DND-41 (cell line): ENCODE results near the gene CEACAM19.

Experiments used
- EZH2 ChIP-seq: IDR thresholded peaks from 3 replicates; pipeline ENCODE4 v1.6.1; 2012; ENCODE audit warnings: borderline replicate concordance, low read depth, mild to moderate bottlenecking, moderate library complexity, low read length, inconsistent platforms; ENCODE audit not compliant: severe bottlenecking
- TF ChIP-seq, protein P1 (sequence below): IDR thresholded peaks from 2 replicates; pipeline ENCODE4 v1.5.1; 2012; ENCODE audit warnings: borderline replicate concordance, low read length, moderate library complexity, mild to moderate bottlenecking; ENCODE audit not compliant: poor library complexity, severe bottlenecking; ENCODE audit errors: extremely low read depth

DNA sequence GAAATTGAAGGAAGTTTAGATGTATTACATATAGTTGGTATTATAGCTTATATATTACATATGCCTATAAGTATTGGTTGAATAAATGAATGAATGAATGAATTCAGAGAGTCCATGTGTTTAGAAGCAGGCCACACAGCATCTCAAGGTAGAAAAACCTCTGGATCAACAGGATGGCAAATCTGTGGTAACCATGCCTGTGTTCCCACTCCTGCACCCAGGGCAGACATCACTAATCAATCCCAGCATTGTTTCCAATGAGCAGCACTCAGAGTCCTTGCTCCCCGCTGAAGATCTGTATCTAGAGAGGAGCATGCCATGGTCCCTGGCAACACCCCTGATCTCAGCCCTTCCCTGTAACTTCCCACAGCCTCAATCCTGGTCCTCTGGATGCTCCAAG, 944 bp downstream of the CEACAM19 start:
- TF ChIP-seq, protein P1, sequence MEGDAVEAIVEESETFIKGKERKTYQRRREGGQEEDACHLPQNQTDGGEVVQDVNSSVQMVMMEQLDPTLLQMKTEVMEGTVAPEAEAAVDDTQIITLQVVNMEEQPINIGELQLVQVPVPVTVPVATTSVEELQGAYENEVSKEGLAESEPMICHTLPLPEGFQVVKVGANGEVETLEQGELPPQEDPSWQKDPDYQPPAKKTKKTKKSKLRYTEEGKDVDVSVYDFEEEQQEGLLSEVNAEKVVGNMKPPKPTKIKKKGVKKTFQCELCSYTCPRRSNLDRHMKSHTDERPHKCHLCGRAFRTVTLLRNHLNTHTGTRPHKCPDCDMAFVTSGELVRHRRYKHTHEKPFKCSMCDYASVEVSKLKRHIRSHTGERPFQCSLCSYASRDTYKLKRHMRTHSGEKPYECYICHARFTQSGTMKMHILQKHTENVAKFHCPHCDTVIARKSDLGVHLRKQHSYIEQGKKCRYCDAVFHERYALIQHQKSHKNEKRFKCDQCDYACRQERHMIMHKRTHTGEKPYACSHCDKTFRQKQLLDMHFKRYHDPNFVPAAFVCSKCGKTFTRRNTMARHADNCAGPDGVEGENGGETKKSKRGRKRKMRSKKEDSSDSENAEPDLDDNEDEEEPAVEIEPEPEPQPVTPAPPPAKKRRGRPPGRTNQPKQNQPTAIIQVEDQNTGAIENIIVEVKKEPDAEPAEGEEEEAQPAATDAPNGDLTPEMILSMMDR, result no peak
- no peak for TF ChIP-seq EZH2
